GM18858 (cell line): Measurements from ENCODE around the gene MAN2A1.
A peak's percentile ranks its signal among the peaks of the same experiment; 100 is the strongest.

Source experiments
- ATAC-seq: cut with Tn5 transposase; IDR thresholded peaks from one replicate; pipeline ENCODE4 v1.9.1; 2021; ENCODE audit not compliant: unreplicated experiment

Gene MAN2A1

GRCh38 chr5:109899163-109899535 is 209.4 kb downstream of the MAN2A1 start:
- ATAC-seq, result no peak

DNA sequence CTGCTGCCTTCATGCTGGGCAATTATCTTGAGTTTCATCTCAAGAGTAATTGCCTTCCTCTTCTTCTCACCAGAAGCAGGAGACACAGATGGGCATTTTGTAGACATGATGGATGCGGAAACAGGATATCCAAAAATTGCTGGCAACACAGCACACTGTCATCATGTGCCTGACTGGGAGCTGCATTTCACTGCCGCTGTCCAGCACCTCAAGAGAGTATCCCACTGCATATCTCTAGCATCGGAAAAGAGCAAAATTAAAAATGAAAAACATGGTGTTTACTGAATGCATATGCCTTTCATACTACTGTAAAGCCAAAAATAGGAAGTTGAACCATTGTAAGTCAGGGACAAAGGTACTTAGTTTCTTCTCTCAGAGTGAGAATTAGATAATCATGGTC is 210.7 kb downstream of the MAN2A1 start:
- ATAC-seq, result no peak

- no peak for ATAC-seq
Measured at GRCh38 chr5:109900911-109901627, 211.3 kb downstream of the MAN2A1 start.

DNA sequence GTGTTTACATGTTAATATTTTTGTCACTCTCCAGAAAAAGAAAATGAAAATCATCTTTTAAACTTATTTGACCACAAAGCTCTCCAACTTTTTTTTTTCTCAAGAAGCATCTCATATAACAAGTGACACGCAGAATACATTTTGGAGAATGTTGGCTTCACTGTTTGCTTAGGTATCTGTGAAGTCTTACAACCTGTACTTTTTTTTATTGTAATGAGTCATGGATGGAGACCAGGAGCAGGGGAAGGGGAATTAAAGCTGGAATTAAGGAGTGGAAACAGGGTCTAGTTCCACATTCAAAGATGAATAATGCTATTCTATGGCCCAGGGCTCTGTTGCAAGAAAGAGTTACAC is 211.9 kb downstream of the MAN2A1 start:
- no peak for ATAC-seq

GRCh38 chr5:109903061-109903460 is 213.3 kb downstream of the MAN2A1 start:
- no peak for ATAC-seq

GRCh38 chr5:109905906-109906305 is 216.2 kb downstream of the MAN2A1 start:
- no peak for ATAC-seq

GRCh38 chr5:109907189-109907588 is 217.5 kb downstream of the MAN2A1 start:
- no peak for ATAC-seq

DNA sequence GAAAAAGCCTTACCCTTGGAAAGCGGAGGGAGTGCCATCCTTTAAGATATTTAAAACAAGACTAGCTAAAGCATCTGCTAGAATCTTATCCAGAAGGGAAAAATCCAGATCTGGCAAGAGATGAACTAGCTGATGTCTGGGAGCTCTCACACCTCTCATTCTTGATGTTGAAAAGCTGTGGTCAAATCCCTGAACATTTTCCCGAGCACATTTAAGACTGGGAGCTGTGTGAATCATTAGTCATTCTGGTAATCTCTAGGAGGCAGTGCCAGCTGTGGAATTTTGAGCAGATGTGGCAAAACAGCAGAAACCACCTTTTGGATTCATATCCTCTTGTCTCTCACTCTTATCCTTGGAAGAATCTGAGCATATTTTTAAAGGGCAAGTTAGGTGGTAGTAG is 218.0 kb downstream of the MAN2A1 start:
- no peak for ATAC-seq

- ATAC-seq, result no peak
Measured at GRCh38 chr5:109908366-109908765, 218.6 kb downstream of the MAN2A1 start.

- ATAC-seq, result peak; percentile 47
Measured at GRCh38 chr5:109910874-109911273, 221.1 kb downstream of the MAN2A1 start.

GRCh38 chr5:109911731-109912130 is 222.0 kb downstream of the MAN2A1 start:
- no peak for ATAC-seq

DNA sequence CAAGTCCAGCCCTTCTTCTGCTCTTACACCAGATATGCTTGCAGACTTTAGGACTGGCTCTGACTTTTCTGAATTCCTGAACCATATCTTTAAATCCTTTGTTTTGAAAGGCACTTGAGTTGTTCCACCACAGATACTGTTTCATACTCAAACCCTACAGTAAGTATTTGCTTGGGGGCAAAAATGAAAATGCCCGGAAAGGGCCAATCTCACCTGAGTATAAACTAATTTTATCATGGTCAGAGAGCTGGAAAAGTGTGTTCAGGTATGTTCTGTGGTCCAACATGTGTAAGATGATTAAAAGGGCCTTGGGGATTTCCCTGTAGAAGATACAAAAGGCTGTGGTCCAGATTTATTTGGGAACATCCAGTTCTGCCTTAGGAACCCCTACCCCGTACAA is 225.2 kb downstream of the MAN2A1 start:
- no peak for ATAC-seq

DNA sequence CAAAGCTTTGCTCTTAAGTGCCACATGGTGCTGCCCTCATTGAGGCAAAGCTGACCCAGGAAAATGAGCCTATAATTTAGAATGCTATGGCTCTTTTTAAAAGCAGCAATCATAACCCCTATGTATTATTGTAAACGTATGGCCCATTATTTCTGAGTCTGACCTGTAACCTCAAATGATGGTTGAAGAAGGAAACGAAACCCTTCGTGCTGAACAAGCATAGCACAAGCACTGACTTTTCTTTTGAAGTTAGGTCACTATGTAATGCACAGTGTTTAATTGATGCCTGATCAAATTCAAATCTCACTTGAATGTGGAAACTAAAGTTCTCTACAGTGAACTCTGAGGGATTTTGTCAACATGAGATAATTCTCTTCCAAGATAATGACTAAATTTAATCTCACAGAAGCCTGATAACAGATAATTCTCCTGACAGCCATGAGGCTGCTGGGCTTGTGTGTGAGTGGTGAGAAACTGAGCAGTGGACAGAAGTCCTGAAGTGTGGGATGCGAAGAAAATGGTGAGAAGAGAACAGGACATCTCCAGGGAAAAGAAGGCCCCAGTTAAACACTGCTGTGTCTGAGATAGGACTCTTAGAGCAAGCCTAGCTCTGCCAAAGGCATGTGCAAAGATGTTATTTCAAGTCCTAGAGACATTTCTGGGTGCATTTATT is 226.9 kb downstream of the MAN2A1 start:
- ATAC-seq, result no peak
